SK-N-SH (cell line): ENCODE results near the gene CTNND1. TPM values are rescaled to one million over a fixed set of nuclear protein-coding genes. Genes with fewer than 3 reads are reported as not detected.
A peak's percentile ranks its signal among the peaks of the same experiment; 100 is the strongest.

ENCODE experiments used
- CTCF ChIA-PET: fragments of 300-600, 350-600 bp; formaldehyde crosslinking; extraction: SDS; loops from one replicate; lab custom pipeline; 2021; lab: Yijun Ruan, JAX
- POLR2A ChIA-PET: fragments of 350-600 bp; sonication (Branson Sonifier 250); formaldehyde crosslinking; extraction: SDS; loops from one replicate; lab custom pipeline; 2020; ENCODE audit warnings: antibody characterized with exemption, inconsistent platforms; lab: Yijun Ruan, JAX
- DNase-seq: peaks from one replicate; pipeline ENCODE4 v3.0.0; 2012
- H2AFZ ChIP-seq: fragments of 200-600 bp; sonication (generic); 2 replicates; pipeline ENCODE4 v1.8.1; 2016; ENCODE audit warnings: antibody characterized with exemption, mild to moderate bottlenecking, low read depth
- H3F3A ChIP-seq: fragments of 200-600 bp; sonication (generic); replicated peaks from 2 replicates; pipeline ENCODE3; 2016; ENCODE audit warnings: antibody characterized with exemption, mild to moderate bottlenecking; ENCODE audit not compliant: insufficient read depth
- H3K27ac ChIP-seq, 2 experiments: fragments of 200-500 bp in 1 of 2; fragments of 200-600 bp in 1 of 2; sonication (Bioruptor generic) in 1 of 2; sonication (generic), shearing (Covaris generic) in 1 of 2; 2 replicates each; pipeline versions ENCODE4 v1.5.1 to v1.6.1; 2014 to 2016; ENCODE audit warnings: low read depth in 2 of 2, inconsistent platforms in 1 of 2, low read length in 1 of 2, mild to moderate bottlenecking in 1 of 2, mixed read lengths in 1 of 2
- H3K27me3 ChIP-seq: fragments of 200-600 bp; sonication (generic), shearing (Covaris generic); 2 replicates; pipeline ENCODE4 v1.6.1; 2016; ENCODE audit warnings: mixed run types; ENCODE audit not compliant: insufficient read depth
- H3K36me3 ChIP-seq, 2 experiments: fragments of 200-500 bp in 1 of 2; fragments of 200-600 bp in 1 of 2; sonication (Bioruptor generic) in 1 of 2; sonication (generic) in 1 of 2; replicated peaks in 1 of 2; 2 replicates each; pipeline versions ENCODE3 to v1.5.1; 2014 to 2016; ENCODE audit warnings: low read length in 1 of 2, mild to moderate bottlenecking in 1 of 2; ENCODE audit not compliant: insufficient read depth in 2 of 2, control insufficient read depth in 1 of 2
- H3K4me1 ChIP-seq, 2 experiments: fragments of 200-500 bp in 1 of 2; fragments of 200-600 bp in 1 of 2; sonication (Bioruptor generic) in 1 of 2; sonication (generic), shearing (Covaris generic) in 1 of 2; 2 replicates each; pipeline versions ENCODE4 v1.5.1 to v1.6.1; 2014 to 2016; ENCODE audit warnings: low read depth in 1 of 2, low read length in 1 of 2, mixed run types in 1 of 2; ENCODE audit not compliant: insufficient read depth in 2 of 2, control insufficient read depth in 1 of 2
- H3K4me2 ChIP-seq: fragments of 200-600 bp; sonication (generic), shearing (Covaris generic); 2 replicates; pipeline ENCODE4 v1.6.1; 2017; ENCODE audit warnings: mixed run types
- H3K4me3 ChIP-seq, 2 experiments: fragments of 200-500 bp in 1 of 2; fragments of 200-600 bp in 1 of 2; sonication (Bioruptor generic) in 1 of 2; sonication (generic), shearing (Covaris generic) in 1 of 2; 2 replicates each; pipeline versions ENCODE4 v1.5.1 to v1.8.1; 2014 to 2016; ENCODE audit warnings: low read depth in 2 of 2, inconsistent platforms in 1 of 2, low read length in 1 of 2, mild to moderate bottlenecking in 1 of 2, mixed read lengths in 1 of 2, moderate library complexity in 1 of 2
- H3K79me2 ChIP-seq: fragments of 200-600 bp; sonication (generic); 2 replicates; pipeline ENCODE4 v1.8.1; 2017; ENCODE audit warnings: mild to moderate bottlenecking; ENCODE audit not compliant: insufficient read depth
- H3K9ac ChIP-seq: fragments of 200-600 bp; sonication (generic); 2 replicates; pipeline ENCODE4 v1.6.1; 2017; ENCODE audit warnings: mixed run types
- H3K9me2 ChIP-seq: fragments of 200-600 bp; sonication (generic); 2 replicates; pipeline ENCODE4 v1.6.1; 2017; ENCODE audit warnings: mixed run types
- H3K9me3 ChIP-seq: fragments of 200-600 bp; sonication (generic); 2 replicates; pipeline ENCODE4 v1.6.1; 2017; ENCODE audit warnings: mixed run types, mild to moderate bottlenecking, moderate library complexity
- H4K20me1 ChIP-seq: fragments of 200-600 bp; sonication (generic); 2 replicates; pipeline ENCODE4 v1.6.1; 2017; ENCODE audit warnings: mild to moderate bottlenecking, mixed run types; ENCODE audit not compliant: insufficient read depth
- CHD2 ChIP-seq: fragments of 150-350 bp; IDR thresholded peaks from 2 replicates; pipeline ENCODE4 v1.6.1; 2018; ENCODE audit warnings: low read length; ENCODE audit not compliant: partially characterized antibody
- ELF1 ChIP-seq: IDR thresholded peaks from 2 replicates; pipeline ENCODE4 v1.4.0; 2012
- EP300 ChIP-seq, 2 experiments: IDR thresholded peaks; 2 replicates each; pipeline versions ENCODE4 v1.4.0 to v1.6.1; 2012; ENCODE audit warnings: borderline replicate concordance in 1 of 2, low read depth in 1 of 2, low read length in 1 of 2
- EZH2phosphoT487 ChIP-seq: fragments of 200-600 bp; sonication (generic); IDR thresholded peaks from 2 replicates; pipeline ENCODE4 v1.6.1; 2017; ENCODE audit warnings: low read depth, mixed run types, mild to moderate bottlenecking, antibody characterized with exemption, moderate library complexity, borderline replicate concordance
- FOSL2 ChIP-seq: IDR thresholded peaks from 2 replicates; pipeline ENCODE4 v1.4.0; 2012; ENCODE audit warnings: low read depth, mild to moderate bottlenecking, moderate library complexity, borderline replicate concordance
- FOXM1 ChIP-seq: IDR thresholded peaks from 2 replicates; pipeline ENCODE4 v1.4.0; 2012; ENCODE audit warnings: low read depth, mild to moderate bottlenecking
- GABPA ChIP-seq: IDR thresholded peaks from 2 replicates; pipeline ENCODE4 v1.4.0; 2012; ENCODE audit warnings: low read depth, mild to moderate bottlenecking
- NRF1 ChIP-seq: IDR thresholded peaks from 2 replicates; pipeline ENCODE4 v1.6.1; 2012; ENCODE audit warnings: low read depth, mild to moderate bottlenecking, low read length
- RAD21 ChIP-seq: IDR thresholded peaks from 2 replicates; pipeline ENCODE4 v1.6.1; 2012; ENCODE audit warnings: mild to moderate bottlenecking, low read length
- RCOR1 ChIP-seq: fragments of 150-350 bp; IDR thresholded peaks from 2 replicates; pipeline ENCODE4 v1.6.1; 2017; ENCODE audit warnings: antibody characterized with exemption, low read length
- RFX5 ChIP-seq: IDR thresholded peaks from 2 replicates; pipeline ENCODE4 v1.6.1; 2012; ENCODE audit warnings: mild to moderate bottlenecking, improper control_type of control experiment, low read length
- TEAD4 ChIP-seq: IDR thresholded peaks from 2 replicates; pipeline ENCODE4 v1.4.0; 2012; ENCODE audit warnings: mild to moderate bottlenecking, borderline replicate concordance; ENCODE audit not compliant: insufficient read depth
- YY1 ChIP-seq: IDR thresholded peaks from 2 replicates; pipeline ENCODE4 v1.4.0; 2012; ENCODE audit warnings: low read depth, mild to moderate bottlenecking
- WGBS: methylation state at CpG from one replicate; pipeline ENCODE4 v1.1.6; 2017; ENCODE audit warnings: low lambda C conversion rate; 5-methylcytosine and 5-hydroxymethylcytosine counted together
- polyA plus RNA-seq, 3 experiments: library from polyadenylated mRNA; depleted of rRNA; stranded (reverse); fragments of >200 nt; gene quantifications; 2 replicates each; pipeline ENCODE4 v1.2.3, GENCODE V29; 2012
- TF ChIP-seq, protein P1 (sequence below): fragments of 150-350 bp; IDR thresholded peaks from 2 replicates; pipeline ENCODE4 v1.6.1; 2016; ENCODE audit warnings: mild to moderate bottlenecking, low read depth, low read length
- TF ChIP-seq, protein P2 (sequence below): fragments of 200-600 bp; sonication (generic); IDR thresholded peaks from 2 replicates; pipeline ENCODE4 v1.6.1; 2017; ENCODE audit warnings: antibody characterized with exemption, mild to moderate bottlenecking, moderate library complexity
- TF ChIP-seq, protein P3 (sequence below): fragments of 150-350 bp; IDR thresholded peaks from 2 replicates; pipeline ENCODE4 v1.6.1; 2017; ENCODE audit warnings: antibody characterized with exemption, low read length, low read depth, borderline replicate concordance

The CTNND1 gene
- polyA plus RNA-seq, 1 of the 3 experiments (the other 2 are of a cell fraction), result 39.4 TPM

DNA sequence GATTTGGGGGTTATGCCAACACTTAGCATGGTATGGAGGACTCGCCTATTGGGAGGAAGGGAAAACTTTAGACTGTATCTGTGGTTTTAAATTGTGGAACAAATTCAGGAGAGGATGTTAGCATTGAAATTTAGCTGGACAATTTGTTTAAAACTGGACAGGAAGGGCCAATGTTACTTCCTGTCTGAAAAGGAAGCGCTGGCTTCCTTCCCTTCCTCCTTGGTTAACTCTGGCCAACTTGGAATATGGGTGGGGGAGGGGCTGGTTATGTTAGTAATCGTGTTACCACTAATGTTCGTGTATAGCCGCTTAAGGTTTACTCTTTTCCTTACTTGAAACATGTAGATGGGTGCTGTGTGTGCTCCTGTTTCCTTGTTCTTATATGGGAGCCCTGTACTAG is 13.9 kb downstream of the CTNND1 start:
- 83% methylated on average over 5 of the region's 5 CpGs for WGBS
- Histone ChIP-seq H3K4me3 (no peak overlapping the region), H3F3A (peaks cover 19% of the 10 kb centered on the region), H3K36me3 (peaks cover 0 to 4% of the 10 kb centered on the region in 2 experiments), H3K79me2 (peaks cover 95% of the 10 kb centered on the region), H4K20me1 (peaks cover 85% of the 10 kb centered on the region), H2AFZ (no peak overlapping the region), H3K4me1 (peaks cover 35 to 51% of the 10 kb centered on the region in 2 experiments), H3K9ac (no peak overlapping the region), H3K4me2 (0 out of 2 replicates have a peak overlapping the region, but pooled peaks have one; percentile 5), H3K27ac (peak overlapping the region; percentile 63 to 89; a peak in 2 of 4 replicates), H3K9me3 (no peaks in the 10 kb centered on the region), H3K27me3 (no peaks in the 10 kb centered on the region), H3K9me2 (no peaks in the 10 kb centered on the region)
- TF ChIP-seq FOSL2, result no peak
- no peak for TF ChIP-seq TEAD4
- no peak for TF ChIP-seq YY1
- TF ChIP-seq NRF1, result no peak
- no peak for TF ChIP-seq RFX5
- TF ChIP-seq, protein P1, sequence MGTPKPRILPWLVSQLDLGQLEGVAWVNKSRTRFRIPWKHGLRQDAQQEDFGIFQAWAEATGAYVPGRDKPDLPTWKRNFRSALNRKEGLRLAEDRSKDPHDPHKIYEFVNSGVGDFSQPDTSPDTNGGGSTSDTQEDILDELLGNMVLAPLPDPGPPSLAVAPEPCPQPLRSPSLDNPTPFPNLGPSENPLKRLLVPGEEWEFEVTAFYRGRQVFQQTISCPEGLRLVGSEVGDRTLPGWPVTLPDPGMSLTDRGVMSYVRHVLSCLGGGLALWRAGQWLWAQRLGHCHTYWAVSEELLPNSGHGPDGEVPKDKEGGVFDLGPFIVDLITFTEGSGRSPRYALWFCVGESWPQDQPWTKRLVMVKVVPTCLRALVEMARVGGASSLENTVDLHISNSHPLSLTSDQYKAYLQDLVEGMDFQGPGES, result no peak
- no peak for TF ChIP-seq RCOR1
- TF ChIP-seq EZH2phosphoT487, result no peak
- TF ChIP-seq, protein P2, sequence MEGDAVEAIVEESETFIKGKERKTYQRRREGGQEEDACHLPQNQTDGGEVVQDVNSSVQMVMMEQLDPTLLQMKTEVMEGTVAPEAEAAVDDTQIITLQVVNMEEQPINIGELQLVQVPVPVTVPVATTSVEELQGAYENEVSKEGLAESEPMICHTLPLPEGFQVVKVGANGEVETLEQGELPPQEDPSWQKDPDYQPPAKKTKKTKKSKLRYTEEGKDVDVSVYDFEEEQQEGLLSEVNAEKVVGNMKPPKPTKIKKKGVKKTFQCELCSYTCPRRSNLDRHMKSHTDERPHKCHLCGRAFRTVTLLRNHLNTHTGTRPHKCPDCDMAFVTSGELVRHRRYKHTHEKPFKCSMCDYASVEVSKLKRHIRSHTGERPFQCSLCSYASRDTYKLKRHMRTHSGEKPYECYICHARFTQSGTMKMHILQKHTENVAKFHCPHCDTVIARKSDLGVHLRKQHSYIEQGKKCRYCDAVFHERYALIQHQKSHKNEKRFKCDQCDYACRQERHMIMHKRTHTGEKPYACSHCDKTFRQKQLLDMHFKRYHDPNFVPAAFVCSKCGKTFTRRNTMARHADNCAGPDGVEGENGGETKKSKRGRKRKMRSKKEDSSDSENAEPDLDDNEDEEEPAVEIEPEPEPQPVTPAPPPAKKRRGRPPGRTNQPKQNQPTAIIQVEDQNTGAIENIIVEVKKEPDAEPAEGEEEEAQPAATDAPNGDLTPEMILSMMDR, result no peak
- TF ChIP-seq CHD2, result no peak
- no peak for TF ChIP-seq FOXM1
- no peak for TF ChIP-seq RAD21
- TF ChIP-seq EP300 (IDR thresholded peaks at IDR 0.05; ENCODE audit: borderline replicate concordance in 1 of 2, low read depth in 1 of 2, low read length in 1 of 2), result no peak
- TF ChIP-seq GABPA, result no peak
- TF ChIP-seq, protein P3, sequence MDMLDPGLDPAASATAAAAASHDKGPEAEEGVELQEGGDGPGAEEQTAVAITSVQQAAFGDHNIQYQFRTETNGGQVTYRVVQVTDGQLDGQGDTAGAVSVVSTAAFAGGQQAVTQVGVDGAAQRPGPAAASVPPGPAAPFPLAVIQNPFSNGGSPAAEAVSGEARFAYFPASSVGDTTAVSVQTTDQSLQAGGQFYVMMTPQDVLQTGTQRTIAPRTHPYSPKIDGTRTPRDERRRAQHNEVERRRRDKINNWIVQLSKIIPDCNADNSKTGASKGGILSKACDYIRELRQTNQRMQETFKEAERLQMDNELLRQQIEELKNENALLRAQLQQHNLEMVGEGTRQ, result no peak
- no peak for TF ChIP-seq ELF1
- no peak for DNase-seq
- CTCF ChIA-PET, result interaction anchor here (0.7 to 2.2 kb wide), 4 partner anchors 10 to 25 kb away, joined by 3 to 7 read pairs (median 3); no protein-coding TSS in a partner anchor
- POLR2A ChIA-PET, result no interaction called here
